SK-N-SH treated with all-trans-retinoic acid at 6 μM for 48 hours (cell line): ENCODE data around the gene ASCL3.

ENCODE experiments used
- ATAC-seq: fragments of 200-7000 bp; cut with Tn5 transposase; 3 replicates; pipeline ENCODE4 v1.9.1; 2020; ENCODE audit warnings: mild to moderate bottlenecking, moderate library complexity
- BACH2 ChIP-seq: fragments of 250-450 bp; sonication (Bioruptor Pico); IDR thresholded peaks from 2 replicates; pipeline ENCODE4 v1.9.0; 2021; ENCODE audit warnings: mild to moderate bottlenecking, borderline replicate concordance
- CREB5 ChIP-seq: fragments of 250-450 bp; sonication (Bioruptor Pico); IDR thresholded peaks from 2 replicates; pipeline ENCODE4 v1.5.1; 2020; ENCODE audit warnings: low read depth, mild to moderate bottlenecking, moderate library complexity
- CSDC2 ChIP-seq: fragments of 250-450 bp; sonication (Bioruptor Pico); IDR thresholded peaks from 2 replicates; pipeline ENCODE4 v1.5.0; 2020; ENCODE audit warnings: mild to moderate bottlenecking, moderate library complexity
- ESRRG ChIP-seq: fragments of 250-450 bp; sonication (Bioruptor Pico); IDR thresholded peaks from 2 replicates; pipeline ENCODE4 v1.6.1; 2021; ENCODE audit warnings: mild to moderate bottlenecking
- GLIS3 ChIP-seq: fragments of 250-450 bp; sonication (Bioruptor Pico); IDR thresholded peaks from 2 replicates; pipeline ENCODE4 v1.5.0; 2020; ENCODE audit warnings: mild to moderate bottlenecking, moderate library complexity
- ISL1 ChIP-seq: fragments of 250-450 bp; sonication (Bioruptor Pico); IDR thresholded peaks from 2 replicates; pipeline ENCODE4 v2.1.2; 2022; ENCODE audit warnings: mild to moderate bottlenecking, moderate library complexity
- OSR1 ChIP-seq: fragments of 250-450 bp; sonication (Bioruptor Pico); IDR thresholded peaks from 2 replicates; pipeline ENCODE4 v1.8.0; 2022; ENCODE audit warnings: moderate library complexity, mild to moderate bottlenecking, inconsistent platforms
- PATZ1 ChIP-seq: fragments of 250-450 bp; sonication (Bioruptor Pico); IDR thresholded peaks from 2 replicates; pipeline ENCODE4 v1.8.0; 2020; ENCODE audit warnings: mild to moderate bottlenecking, moderate library complexity, borderline replicate concordance
- PPARA ChIP-seq: fragments of 250-450 bp; sonication (Bioruptor Pico); IDR thresholded peaks from 2 replicates; pipeline ENCODE4 v1.5.0; 2020; ENCODE audit warnings: mild to moderate bottlenecking, borderline replicate concordance
- RARB ChIP-seq: fragments of 250-450 bp; sonication (Bioruptor Pico); IDR thresholded peaks from 2 replicates; pipeline ENCODE4 v1.8.0; 2021; ENCODE audit warnings: mild to moderate bottlenecking, moderate library complexity
- SNAI2 ChIP-seq: fragments of 250-450 bp; sonication (Bioruptor Pico); IDR thresholded peaks from 2 replicates; pipeline ENCODE4 v1.5.0; 2020; ENCODE audit warnings: mild to moderate bottlenecking, moderate library complexity
- TCF4 ChIP-seq: fragments of 250-450 bp; sonication (Bioruptor Pico); IDR thresholded peaks from 2 replicates; pipeline ENCODE4 v1.8.0; 2021; ENCODE audit warnings: mild to moderate bottlenecking, moderate library complexity, borderline replicate concordance
- ZC3H10 ChIP-seq: fragments of 250-450 bp; sonication (Bioruptor Pico); IDR thresholded peaks from 2 replicates; pipeline ENCODE4 v1.5.1; 2021; ENCODE audit warnings: mild to moderate bottlenecking, moderate library complexity
- ZFP3 ChIP-seq: fragments of 250-450 bp; sonication (Bioruptor Pico); IDR thresholded peaks from 2 replicates; pipeline ENCODE4 v1.5.0; 2020; ENCODE audit warnings: mild to moderate bottlenecking, moderate library complexity
- ZFP30 ChIP-seq: fragments of 450-650 bp; formaldehyde crosslinking; IDR thresholded peaks from 2 replicates; pipeline ENCODE4 v1.5.0; 2022; ENCODE audit warnings: mild to moderate bottlenecking, moderate library complexity
- ZNF565 ChIP-seq: fragments of 450-650 bp; formaldehyde crosslinking; conservative IDR thresholded peaks from 2 replicates; pipeline ENCODE4 v1.5.0; 2020; ENCODE audit warnings: low read depth, mild to moderate bottlenecking, moderate library complexity
- ZNF70 ChIP-seq: fragments of 450-650 bp; formaldehyde crosslinking; IDR thresholded peaks from 2 replicates; pipeline ENCODE4 v1.5.0; 2020; ENCODE audit warnings: mild to moderate bottlenecking, moderate library complexity
- TF ChIP-seq, protein P1 (sequence below): fragments of 250-450 bp; sonication (Bioruptor Pico); IDR thresholded peaks from 2 replicates; pipeline ENCODE4 v1.5.1; 2021; ENCODE audit warnings: mild to moderate bottlenecking, moderate library complexity
- TF ChIP-seq, protein P2 (sequence below): fragments of 250-450 bp; sonication (Bioruptor Pico); IDR thresholded peaks from 2 replicates; pipeline ENCODE4 v1.8.0; 2021; ENCODE audit warnings: low read depth, mild to moderate bottlenecking, moderate library complexity, borderline replicate concordance

ASCL3 gene

DNA sequence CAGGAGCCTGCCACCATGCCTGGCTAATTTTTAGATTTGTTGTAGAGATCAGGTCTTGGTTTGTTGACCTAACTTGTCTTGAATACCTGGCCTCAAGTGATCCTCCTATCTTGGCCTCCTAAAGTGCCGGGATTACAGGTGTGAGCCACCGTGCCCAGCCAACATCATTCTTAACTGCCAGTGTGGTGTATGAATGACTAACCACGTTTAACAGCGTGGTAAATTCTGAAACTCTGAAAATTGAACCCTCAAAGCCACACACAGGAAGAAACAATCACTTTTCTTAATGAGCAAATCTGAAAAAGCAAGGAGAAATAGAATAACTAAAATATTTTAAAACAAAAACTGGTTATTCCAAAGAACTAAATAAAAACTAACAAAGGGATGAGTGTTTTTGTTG is 14.0 kb upstream of the ASCL3 start:
- ATAC-seq: no peak

GRCh38 chr11:8948886-8949285 is 6.1 kb upstream of the ASCL3 start:
- no peak for ATAC-seq
- TF ChIP-seq ZNF565 (no peak), BACH2 (CRISPR knock-in tag) (no peak), PATZ1 (CRISPR knock-in tag) (no peak), RARB (CRISPR knock-in tag) (no peak), ISL1 (CRISPR knock-in tag) (no peak), ZFP3 (no peak), OSR1 (CRISPR knock-in tag) (no peak), PPARA (CRISPR knock-in tag) (no peak), SNAI2 (CRISPR knock-in tag) (no peak)
- TF ChIP-seq, protein P1, sequence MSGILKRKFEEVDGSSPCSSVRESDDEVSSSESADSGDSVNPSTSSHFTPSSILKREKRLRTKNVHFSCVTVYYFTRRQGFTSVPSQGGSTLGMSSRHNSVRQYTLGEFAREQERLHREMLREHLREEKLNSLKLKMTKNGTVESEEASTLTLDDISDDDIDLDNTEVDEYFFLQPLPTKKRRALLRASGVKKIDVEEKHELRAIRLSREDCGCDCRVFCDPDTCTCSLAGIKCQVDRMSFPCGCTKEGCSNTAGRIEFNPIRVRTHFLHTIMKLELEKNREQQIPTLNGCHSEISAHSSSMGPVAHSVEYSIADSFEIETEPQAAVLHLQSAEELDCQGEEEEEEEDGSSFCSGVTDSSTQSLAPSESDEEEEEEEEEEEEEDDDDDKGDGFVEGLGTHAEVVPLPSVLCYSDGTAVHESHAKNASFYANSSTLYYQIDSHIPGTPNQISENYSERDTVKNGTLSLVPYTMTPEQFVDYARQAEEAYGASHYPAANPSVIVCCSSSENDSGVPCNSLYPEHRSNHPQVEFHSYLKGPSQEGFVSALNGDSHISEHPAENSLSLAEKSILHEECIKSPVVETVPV (CRISPR knock-in tag): no peak

More for the DNA sequence above, 14.0 kb upstream of the ASCL3 start:
- TF ChIP-seq PPARA (CRISPR knock-in tag): no peak
- TF ChIP-seq ZNF565: no peak
- TF ChIP-seq CSDC2: no peak
- no peak for TF ChIP-seq OSR1 (CRISPR knock-in tag)
- TF ChIP-seq ZFP3: no peak
- TF ChIP-seq, protein P2, sequence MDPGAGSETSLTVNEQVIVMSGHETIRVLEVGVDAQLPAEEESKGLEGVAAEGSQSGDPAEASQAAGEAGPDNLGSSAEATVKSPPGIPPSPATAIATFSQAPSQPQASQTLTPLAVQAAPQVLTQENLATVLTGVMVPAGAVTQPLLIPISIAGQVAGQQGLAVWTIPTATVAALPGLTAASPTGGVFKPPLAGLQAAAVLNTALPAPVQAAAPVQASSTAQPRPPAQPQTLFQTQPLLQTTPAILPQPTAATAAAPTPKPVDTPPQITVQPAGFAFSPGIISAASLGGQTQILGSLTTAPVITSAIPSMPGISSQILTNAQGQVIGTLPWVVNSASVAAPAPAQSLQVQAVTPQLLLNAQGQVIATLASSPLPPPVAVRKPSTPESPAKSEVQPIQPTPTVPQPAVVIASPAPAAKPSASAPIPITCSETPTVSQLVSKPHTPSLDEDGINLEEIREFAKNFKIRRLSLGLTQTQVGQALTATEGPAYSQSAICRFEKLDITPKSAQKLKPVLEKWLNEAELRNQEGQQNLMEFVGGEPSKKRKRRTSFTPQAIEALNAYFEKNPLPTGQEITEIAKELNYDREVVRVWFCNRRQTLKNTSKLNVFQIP (CRISPR knock-in tag): no peak
- TF ChIP-seq TCF4 (CRISPR knock-in tag): no peak
- no peak for TF ChIP-seq GLIS3 (CRISPR knock-in tag)
- TF ChIP-seq BACH2 (CRISPR knock-in tag): no peak
- TF ChIP-seq ISL1 (CRISPR knock-in tag): no peak
- TF ChIP-seq ZNF70 (CRISPR knock-in tag): no peak
- TF ChIP-seq ZC3H10: no peak
- no peak for TF ChIP-seq ESRRG (CRISPR knock-in tag)
- TF ChIP-seq, all 23 proteins: peak for 0

DNA sequence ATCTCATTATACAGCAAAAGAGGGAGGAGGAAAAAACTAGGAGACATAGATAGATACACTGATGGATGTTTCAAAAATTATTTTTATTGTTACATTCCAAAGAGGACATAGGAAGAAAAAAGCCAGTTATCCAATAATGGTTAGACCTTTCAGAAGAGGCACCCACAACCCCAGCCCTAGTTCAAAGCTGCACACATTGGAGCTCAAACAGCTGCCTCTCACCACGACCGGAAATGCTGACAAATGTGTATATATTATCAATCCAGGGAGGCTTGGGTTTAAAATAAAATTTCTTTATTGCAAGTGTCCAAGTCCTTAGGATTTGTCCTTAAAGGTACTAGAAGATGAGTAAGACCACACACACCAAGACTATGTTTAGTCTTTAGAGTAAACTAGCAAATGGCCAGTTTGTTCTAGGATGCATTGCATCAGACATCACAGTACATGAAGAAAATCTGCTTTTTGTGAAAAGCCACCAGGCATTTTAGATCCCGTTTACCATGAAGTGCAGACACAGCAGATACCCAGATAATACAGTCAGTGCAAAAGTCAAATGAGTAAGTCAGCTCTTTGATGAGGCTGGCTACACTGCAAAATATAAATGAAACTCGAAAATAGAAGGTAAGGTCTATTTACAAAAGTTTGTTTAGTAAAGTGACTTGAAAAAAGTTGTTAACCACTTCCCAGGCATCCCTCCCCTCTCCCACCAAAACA is 4.6 kb upstream of the ASCL3 start:
- no peak for ATAC-seq
- no peak for TF ChIP-seq GLIS3 (CRISPR knock-in tag)
- TF ChIP-seq ISL1 (CRISPR knock-in tag): no peak
- TF ChIP-seq CREB5 (CRISPR knock-in tag): no peak
- TF ChIP-seq OSR1 (CRISPR knock-in tag): no peak
- no peak for TF ChIP-seq PATZ1 (CRISPR knock-in tag)
- no peak for TF ChIP-seq ESRRG (CRISPR knock-in tag)
- TF ChIP-seq PPARA (CRISPR knock-in tag): no peak
- no peak for TF ChIP-seq ZFP3
- TF ChIP-seq ZFP30 (CRISPR knock-in tag): no peak
- no peak for TF ChIP-seq ZNF70 (CRISPR knock-in tag)
- TF ChIP-seq ZC3H10: no peak
- TF ChIP-seq, protein P1 (CRISPR knock-in tag): no peak
- TF ChIP-seq ZNF565: no peak
